Ovary (tissue), 3 donors: ENCODE measurements around the gene FLACC1.

ENCODE experiments used
- CTCF ChIP-seq, 3 donors: fragments of 450-650 bp in 2 of 3; fragments of 200-600 bp in 1 of 3; IDR thresholded peaks; one replicate each; pipeline versions ENCODE4 v1.5.1 to v1.8.0; 2016 to 2022; ENCODE audit warnings: antibody characterized with exemption in 3 of 3, mild to moderate bottlenecking in 1 of 3
- EP300 ChIP-seq: sonication (generic); formaldehyde crosslinking; IDR thresholded peaks from one replicate; pipeline ENCODE4 v1.6.1; 2017; ENCODE audit warnings: antibody characterized with exemption
- POLR2A ChIP-seq: fragments of 450-650 bp; IDR thresholded peaks from one replicate; pipeline ENCODE4 v1.6.1; 2017; ENCODE audit warnings: antibody characterized with exemption, mild to moderate bottlenecking, moderate library complexity
- donor health status: DM: no; HTN: no; CAD: no.

GRCh38 chr2:201308914-201309313 is 48.2 kb downstream of the FLACC1 start:
- TF ChIP-seq CTCF (IDR thresholded peaks at IDR 0.05): no peak
- no peak for TF ChIP-seq POLR2A
- no peak for TF ChIP-seq EP300
